ENCODE results near the gene ADAMTSL5.

DNA sequence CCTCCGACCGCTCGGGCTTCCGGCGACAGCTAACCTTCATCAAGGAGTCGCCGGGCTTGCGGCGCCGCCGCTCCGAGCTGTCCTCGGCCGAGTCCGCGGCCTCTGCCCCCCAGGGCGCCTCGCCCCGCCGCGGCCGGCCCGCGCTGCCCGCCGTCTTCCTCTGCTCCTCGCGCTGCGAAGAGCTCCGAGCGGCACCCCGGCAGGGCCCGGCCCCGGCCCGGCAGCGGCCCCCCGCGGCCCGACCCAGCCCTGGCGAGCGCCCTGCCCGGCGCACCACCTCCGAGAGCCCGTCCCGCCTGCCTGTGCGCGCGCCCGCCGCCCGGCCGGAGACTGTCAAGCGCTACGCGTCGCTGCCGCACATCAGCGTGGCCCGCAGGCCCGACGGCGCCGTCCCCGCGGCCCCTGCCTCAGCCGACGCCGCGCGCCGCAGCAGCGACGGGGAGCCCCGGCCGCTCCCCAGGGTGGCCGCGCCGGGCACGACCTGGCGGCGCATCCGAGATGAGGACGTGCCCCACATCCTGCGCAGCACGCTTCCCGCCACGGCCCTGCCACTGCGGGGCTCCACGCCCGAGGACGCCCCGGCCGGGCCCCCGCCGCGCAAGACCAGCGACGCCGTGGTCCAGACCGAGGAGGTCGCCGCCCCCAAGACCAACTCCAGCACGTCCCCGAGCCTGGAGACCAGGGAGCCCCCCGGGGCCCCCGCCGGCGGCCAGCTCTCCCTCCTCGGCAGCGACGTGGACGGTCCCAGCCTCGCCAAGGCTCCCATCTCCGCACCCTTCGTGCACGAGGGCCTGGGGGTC is 43.4 kb downstream of the ADAMTSL5 start:
- TF ChIP-seq, protein P1, sequence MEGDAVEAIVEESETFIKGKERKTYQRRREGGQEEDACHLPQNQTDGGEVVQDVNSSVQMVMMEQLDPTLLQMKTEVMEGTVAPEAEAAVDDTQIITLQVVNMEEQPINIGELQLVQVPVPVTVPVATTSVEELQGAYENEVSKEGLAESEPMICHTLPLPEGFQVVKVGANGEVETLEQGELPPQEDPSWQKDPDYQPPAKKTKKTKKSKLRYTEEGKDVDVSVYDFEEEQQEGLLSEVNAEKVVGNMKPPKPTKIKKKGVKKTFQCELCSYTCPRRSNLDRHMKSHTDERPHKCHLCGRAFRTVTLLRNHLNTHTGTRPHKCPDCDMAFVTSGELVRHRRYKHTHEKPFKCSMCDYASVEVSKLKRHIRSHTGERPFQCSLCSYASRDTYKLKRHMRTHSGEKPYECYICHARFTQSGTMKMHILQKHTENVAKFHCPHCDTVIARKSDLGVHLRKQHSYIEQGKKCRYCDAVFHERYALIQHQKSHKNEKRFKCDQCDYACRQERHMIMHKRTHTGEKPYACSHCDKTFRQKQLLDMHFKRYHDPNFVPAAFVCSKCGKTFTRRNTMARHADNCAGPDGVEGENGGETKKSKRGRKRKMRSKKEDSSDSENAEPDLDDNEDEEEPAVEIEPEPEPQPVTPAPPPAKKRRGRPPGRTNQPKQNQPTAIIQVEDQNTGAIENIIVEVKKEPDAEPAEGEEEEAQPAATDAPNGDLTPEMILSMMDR (IDR thresholded peaks at IDR 0.05; ENCODE audit: insufficient read depth, low read length, poor library complexity, severe bottlenecking), result no peak
- TF ChIP-seq EZH2phosphoT487 (conservative IDR thresholded peaks at IDR 0.05; ENCODE audit: low read length), result no peak

Measured in SU-DHL-6 (cell line).